HCEC 1CT (cell line): ENCODE data around the gene GPR26.
"Not testable (repeated sequence)": the region's sequence is repeated elsewhere in the genome, so short reads cannot be mapped to it uniquely, and the experiment has no call there.

Experiments
- DNase-seq: peaks from one replicate; pipeline ENCODE4 v3.0.0-alpha.2; 2017

GPR26 gene

DNA sequence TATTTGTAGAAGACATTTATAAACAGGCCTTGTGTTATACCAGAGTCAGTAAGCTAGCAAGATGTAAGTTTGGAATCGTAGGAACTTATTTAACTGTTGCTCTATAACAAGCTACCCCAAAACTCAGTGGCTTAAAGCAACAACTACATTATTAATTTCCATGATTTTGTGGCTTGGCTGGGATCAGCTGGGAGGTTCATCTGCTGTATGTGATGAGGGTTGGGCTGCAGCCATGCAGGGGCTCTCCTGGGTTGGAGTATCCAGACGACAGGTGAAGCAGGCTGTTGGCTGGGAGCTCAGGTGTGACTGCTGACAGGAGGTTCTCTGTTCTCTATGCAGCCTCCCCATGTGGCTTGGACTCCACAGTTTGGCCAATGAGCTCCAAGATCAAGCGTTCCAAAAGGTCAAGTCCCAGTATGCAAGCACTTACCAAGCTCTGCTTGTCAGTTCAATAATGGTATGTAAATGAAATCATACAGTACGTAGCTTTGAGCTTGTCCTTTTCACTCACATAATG is 52.4 kb downstream of the GPR26 start:
- no peak for DNase-seq

DNA sequence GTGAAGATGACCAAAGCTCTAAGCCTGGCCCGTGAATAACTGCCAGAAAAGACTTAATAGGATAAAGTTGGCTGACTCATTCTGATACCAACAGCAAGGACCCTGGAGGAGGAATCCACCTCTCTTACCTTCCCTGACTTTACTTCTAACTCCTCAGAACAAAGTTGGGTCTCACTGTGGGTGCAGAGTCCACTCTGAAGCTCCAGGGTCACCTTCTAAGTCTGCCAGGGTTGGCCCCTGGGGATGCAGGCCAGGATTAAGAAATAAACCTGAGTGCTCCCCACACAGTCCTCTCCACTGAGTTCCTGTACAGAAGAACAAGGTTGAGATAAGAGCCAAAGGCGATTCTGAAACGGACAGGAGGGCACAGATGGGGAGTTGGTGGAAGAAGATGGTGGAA is 54.4 kb downstream of the GPR26 start:
- DNase-seq = no peak

DNA sequence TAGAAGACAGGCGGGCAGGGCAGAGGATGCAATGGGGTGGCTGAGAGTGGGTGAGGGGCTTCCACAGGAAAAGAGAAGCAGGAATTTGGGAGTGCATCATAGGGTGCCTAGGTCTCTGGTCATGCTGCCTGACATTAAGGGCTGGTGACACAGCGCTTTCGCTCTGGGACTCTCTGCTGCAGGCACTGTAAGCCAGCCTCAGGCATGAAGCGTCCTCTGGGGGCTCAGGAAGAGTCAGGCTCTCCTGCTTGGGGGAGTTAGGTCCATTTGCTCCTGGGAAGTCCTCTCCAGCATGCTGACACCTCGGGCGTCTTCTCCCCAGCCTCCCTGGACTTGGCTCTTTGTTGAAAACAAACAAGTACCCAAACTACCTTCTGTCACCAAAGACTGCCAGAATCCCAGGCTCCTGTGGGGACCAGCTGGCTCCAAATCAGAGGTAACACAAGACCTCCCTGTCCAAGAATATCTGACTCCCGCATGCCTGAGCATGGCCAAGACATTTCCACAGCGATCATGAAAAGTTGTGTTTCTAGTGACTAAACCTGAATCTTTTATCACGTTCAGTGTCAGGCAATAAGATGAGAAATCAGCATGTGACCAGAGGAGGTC is 55.4 kb downstream of the GPR26 start:
- DNase-seq = no peak

DNA sequence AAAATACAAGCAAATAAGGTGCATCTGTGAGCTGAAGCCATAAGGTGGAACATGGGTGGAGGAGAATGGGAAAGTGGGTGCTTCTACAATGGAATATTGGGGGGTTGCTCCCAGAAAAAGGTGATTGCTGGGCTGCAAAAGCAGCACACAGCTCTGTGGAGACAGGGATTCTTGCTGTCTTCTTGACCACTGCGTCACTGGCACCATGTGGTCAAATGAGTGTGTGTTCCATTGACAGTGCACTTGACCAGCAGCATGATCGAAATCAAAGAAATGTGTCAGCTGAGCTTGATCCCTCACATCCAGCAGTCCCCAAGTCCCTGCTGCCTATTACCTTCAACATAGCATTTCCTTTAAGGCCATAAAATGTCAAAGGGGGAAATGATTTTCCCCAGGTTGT is 56.2 kb downstream of the GPR26 start:
- DNase-seq = no peak

DNA sequence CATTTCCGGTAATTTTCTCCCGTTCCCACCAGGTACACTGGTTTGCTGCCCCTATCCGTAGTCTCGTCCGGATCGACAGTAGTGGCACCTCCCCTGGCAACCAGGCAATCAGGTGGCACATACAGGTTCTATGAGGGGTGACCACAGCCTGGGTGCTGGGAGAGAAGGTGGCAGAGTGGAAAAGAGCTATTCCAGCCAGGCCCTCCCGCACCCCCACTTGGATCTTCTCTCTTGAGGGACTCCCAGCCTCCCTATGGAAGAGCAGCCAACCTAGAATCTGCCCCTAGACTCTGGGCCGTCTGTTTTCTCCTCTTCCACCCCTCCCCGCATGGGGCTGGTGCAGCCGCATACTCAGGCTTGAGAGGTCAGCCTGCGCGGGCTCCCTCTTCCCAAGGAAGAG is 58.6 kb downstream of the GPR26 start:
- DNase-seq = no peak

DNA sequence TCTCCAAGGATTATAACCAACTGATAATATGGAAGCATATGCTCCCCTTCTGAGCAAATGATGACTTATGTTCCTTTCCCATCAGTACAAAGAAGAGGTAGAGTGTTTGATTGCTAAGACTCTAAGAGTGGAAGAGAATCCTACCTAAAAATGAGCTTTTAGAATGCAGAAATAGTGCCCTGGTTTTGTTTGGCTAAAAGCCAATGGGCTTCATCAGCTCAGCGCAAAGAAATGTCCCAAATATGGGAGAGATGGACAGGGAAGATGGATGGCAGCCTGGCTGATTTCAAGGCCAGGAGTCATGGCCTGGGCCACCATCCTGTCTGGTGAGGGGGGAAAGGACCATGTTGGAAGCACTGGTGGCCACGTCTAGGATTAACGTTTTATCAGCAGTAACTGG is 60.2 kb downstream of the GPR26 start:
- DNase-seq = no peak

DNA sequence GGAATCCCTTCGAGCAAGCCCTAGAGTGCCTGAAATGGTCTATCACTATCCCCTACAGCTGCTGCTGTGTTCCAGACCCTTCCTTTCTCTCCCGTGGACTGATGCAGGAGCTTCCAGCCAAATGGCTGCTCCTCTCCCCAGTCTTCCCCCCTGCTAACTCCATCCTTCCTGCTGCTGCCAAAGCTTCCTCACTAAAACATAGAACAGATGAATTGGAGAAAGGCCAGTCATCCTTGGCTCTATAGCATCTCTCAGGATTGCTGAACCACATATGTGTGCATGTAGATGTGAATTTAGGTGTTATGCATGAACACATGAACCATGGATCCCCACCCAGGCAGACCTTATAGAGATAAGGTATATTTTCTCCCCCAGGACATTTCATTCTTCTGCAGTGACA is 60.7 kb downstream of the GPR26 start:
- DNase-seq = no peak

DNA sequence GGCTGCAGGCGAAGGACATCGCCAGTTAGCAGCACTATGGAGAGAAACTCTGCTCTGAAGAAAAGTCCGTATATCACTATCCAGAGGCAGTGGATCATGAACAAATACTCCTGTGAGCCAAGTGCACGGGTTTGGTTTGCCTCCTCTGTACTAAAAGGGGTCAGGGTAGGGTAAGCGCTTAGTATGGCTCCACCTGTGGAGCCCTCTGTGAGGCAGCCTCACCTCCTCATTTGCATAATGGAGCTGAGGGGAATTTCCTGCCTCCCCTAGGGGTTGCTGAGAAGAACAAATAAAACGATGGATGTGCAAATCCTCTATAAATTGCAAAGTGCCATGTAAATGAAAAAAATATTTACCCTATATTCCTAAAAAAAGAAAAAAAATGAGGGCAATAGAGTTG is 63.4 kb downstream of the GPR26 start:
- DNase-seq = no peak

DNA sequence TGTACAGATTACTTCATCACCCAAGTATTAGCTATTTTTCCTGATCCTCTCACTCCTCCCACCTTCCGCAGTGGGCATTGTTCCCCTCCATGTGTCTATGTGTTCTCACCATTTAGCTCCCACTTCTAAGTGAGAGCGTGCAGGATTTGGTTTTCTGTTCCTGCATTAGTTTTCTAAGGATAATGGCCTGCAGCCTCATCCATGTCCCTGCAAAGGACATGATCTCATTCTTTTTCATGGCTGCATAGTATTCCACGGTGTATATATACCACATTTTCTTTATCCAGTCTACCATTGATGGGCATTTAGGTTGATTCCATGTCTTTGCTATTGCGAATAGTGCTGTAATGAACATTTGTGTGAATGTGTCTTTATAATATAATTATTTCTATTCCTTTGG is 70.8 kb downstream of the GPR26 start:
- DNase-seq = not testable (repeated sequence)

DNA sequence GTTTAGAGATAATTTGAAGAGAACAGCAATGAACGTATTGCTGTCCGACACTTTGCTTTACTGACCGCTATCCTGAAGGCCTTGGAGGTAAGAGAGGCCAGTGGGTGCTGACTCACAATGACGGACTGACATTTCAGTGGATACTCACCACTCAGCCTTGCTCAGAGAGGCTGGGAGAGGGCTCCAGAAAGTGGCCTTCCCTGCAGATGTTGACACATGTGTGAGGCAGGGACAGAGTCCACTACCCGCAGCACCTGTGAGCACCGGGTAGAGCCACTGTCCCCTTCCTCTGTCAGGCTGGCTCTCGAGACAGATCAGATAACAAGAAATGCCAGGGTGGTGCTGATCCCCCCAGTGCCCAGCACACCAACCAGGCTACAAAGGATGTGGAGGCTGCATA is 75.0 kb downstream of the GPR26 start:
- DNase-seq = no peak

DNA sequence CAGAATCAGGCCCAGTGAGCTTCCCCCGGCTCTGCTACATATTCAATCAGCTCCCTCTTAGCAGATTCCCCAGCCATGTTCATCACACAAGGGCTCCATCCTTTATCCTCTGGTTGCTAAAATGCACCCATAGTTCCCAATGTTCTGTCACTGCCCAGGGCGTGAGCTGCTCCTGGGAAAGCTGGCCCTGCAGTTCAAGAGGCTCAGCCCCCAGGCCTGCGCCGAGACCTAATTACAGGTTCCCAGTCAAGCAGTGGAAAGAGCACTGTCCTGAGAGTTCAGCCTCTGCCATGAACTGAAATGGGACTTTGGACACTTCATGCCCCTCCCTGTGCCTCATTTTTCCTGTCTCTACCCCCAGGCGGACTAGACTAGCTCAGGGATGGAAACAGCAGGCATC is 75.6 kb downstream of the GPR26 start:
- no peak for DNase-seq

DNA sequence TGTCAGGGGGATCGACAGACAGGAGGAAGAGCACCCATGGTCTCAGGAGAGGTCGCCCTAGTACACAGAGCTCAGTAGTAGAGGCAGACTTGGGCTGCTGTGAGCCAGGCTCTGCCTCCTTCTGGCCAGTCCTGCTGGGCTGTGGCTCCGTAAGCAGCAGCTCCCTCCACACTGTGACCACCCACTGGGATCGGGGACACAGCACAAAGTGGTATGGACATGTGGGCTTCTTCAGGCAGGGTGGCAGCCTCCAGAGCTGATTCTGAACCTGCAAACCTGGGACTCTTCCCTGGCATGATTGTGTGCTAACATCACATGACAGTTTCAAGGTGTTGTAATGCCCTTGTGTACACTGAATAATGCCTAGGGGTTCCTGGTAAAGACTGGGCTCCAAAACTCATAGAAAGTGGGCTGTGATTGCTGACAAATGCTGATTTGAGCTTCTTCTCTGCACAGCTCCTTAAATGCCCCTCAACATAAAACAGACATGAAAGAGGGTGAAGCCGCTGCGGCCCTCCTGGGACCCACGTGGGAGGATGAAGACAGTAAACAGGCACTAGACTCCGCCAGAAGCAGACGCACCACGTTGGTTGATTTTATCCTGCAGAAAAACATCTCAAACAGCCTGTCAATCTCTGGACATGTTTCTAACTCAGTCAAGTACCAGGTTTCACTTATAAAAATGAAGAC is 76.7 kb downstream of the GPR26 start:
- DNase-seq = no peak

DNA sequence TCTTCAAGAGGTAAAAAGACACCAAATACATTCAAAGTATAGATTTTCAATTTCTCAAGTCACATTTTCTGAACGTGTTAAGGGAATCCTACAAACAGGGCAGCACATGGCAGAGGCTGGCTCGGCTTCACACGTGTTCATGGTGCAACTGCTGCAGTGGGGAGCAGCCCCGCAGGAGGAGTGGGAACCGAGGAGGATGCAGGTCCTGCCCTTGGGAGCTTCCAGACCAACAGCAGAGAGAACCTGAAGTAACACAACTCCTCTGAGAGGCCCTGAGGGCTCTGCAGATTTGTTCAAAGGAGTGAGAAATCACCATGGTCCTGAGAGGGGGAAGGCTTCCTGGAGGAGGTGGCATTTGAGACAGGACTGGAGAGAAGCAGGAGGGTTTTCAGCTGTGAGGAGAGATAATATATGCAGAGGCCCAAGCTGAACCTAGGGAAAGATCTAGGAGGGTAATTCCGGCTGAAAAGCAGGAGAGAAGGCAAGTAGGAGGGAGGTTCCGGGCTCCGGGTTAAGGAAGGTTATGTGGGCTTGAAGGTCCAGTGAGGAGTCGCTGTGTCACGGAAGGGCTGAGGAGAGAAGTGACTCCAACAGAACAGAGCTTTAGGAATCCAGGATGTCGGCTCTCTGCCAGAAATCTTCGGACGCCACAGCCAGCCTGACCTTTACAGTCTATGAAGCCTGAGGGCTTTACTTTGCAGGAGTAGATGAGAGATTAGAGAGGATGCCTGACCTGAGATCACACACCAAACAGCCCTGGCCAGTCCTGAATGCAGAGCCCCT is 77.5 kb downstream of the GPR26 start:
- no peak for DNase-seq

DNA sequence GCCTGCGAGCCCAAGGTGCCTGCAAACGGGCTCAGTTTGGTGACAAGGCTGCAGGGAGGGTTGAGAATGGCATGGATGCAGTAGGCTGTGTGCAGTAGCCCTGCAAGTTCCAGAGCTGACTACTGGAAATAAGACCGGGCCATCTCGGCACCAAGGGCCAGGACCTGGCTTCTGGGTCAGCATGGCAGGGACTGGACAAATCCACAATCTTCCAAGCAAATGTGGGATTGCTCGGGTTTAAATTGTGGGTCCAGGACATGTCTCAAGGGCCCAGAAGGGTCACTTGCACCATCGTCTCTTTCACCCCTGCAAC is 78.0 kb downstream of the GPR26 start:
- DNase-seq = no peak
